ENCODE measurements around the gene KRT9.

DNA sequence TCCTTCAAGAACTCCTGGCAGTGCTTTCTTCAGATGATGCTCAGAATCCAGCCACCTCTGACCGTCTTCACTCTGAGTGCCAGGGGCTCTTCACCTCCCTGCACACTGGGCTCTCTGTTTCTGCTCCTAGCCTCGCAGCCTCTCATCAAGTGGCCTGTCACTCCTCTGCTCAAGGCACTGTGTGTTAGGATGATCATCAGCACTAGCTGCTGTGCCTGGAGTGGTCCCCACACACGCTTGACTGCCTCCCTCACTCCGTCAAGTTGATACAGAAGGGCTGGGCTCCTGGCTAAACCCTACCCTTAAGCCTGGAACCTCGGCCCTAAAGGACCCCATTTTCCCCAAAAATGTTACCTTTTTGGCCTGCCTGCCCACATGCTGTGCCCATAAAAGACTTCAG, 15.6 kb downstream of the KRT9 start:
- TF ChIP-seq, protein P1, sequence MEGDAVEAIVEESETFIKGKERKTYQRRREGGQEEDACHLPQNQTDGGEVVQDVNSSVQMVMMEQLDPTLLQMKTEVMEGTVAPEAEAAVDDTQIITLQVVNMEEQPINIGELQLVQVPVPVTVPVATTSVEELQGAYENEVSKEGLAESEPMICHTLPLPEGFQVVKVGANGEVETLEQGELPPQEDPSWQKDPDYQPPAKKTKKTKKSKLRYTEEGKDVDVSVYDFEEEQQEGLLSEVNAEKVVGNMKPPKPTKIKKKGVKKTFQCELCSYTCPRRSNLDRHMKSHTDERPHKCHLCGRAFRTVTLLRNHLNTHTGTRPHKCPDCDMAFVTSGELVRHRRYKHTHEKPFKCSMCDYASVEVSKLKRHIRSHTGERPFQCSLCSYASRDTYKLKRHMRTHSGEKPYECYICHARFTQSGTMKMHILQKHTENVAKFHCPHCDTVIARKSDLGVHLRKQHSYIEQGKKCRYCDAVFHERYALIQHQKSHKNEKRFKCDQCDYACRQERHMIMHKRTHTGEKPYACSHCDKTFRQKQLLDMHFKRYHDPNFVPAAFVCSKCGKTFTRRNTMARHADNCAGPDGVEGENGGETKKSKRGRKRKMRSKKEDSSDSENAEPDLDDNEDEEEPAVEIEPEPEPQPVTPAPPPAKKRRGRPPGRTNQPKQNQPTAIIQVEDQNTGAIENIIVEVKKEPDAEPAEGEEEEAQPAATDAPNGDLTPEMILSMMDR (IDR thresholded peaks at IDR 0.05; ENCODE audit: low read length), result no peak
- TF ChIP-seq EZH2 (IDR thresholded peaks at IDR 0.05; ENCODE audit: borderline replicate concordance, low read length), result no peak
